ENCODE results near the gene CAPN8.
"Not testable (repeated sequence)": the region's sequence is repeated elsewhere in the genome, so short reads cannot be mapped to it uniquely, and the experiment has no call there.

DNA sequence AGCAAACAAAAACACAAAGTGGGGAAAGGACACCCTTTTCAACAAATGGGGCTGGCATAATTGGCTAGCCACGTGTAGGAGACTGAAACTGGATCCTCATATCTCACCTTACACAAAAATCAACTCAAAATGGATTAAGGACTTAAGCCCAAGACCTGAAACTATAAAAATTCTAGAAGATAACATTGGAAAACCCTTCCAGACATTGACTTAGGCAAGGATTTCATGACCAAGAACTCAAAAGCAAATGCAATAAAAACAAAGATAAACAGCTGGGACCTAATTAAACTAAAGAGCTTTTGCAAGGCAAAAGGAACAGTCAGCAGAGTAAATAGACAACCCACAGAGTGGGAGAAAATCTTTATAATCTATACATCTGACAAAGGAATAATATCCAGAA, 146.9 kb downstream of the CAPN8 start:
- not testable (repeated sequence) for TF ChIP-seq POLR2A, TAF1, POLR2AphosphoS5, SPI1 (IDR thresholded peaks at IDR 0.05; ENCODE audit: low read depth, low read length)
